ENCODE data around the gene ING1. TPM values are rescaled to one million over a fixed set of nuclear protein-coding genes. Genes with fewer than 3 reads are reported as not detected.
A peak's percentile ranks its signal among the peaks of the same experiment; 100 is the strongest.
"Not testable (repeated sequence)": the region's sequence is repeated elsewhere in the genome, so short reads cannot be mapped to it uniquely, and the experiment has no call there.

The ING1 gene
- total RNA-seq, 1 donor from 2014 or later: 26.8 TPM

DNA sequence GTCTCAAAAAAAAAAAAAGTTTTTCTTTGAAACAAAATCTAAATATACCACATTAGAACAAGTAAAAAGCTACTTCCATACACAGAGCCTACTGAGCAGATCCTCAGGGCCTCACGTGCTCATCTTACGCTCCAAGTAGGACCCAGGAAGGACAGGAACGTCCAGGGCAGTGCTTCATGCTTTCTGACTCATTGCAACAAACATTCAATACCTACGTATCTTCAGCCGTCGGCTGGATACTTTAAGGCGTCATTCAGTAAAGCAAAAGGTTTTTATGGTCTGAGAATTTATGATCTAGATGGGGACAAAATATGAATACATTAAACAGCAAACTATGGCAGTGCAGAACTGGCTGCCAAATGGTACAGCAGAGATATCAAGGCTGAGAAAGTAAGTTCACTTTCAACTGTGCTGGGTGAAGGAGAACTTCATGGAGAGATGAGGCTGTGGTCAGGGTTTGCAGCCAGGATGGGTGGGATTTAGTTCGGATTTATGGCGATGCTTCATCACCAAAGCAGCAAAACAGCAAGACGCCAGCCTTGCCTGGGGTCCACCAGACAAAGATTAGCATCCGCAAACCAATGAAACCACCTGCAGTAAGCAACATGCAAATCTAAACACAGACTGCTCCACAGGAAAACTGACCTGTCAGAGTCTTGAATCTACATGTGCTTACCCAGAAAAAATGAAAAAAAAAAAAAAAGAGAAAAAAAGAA lies 28.0 kb upstream of the ING1 start:
- Mint-ChIP-seq H3K36me3 (ENCODE audit: low read depth) (peaks cover 11% of the 10 kb centered on the region), H3K27ac (ENCODE audit: unreplicated experiment) (peak overlapping the region; percentile 12), H3K4me1 (no peaks in the 10 kb centered on the region), H3K27me3 (ENCODE audit: low read depth) (no peaks in the 10 kb centered on the region), H3K9me3 (no peaks in the 10 kb centered on the region), H3K4me3 (no peak overlapping the region)
- no peak for DNase-seq (ENCODE audit: low read depth, low spot score)
- TF ChIP-seq, protein P1, sequence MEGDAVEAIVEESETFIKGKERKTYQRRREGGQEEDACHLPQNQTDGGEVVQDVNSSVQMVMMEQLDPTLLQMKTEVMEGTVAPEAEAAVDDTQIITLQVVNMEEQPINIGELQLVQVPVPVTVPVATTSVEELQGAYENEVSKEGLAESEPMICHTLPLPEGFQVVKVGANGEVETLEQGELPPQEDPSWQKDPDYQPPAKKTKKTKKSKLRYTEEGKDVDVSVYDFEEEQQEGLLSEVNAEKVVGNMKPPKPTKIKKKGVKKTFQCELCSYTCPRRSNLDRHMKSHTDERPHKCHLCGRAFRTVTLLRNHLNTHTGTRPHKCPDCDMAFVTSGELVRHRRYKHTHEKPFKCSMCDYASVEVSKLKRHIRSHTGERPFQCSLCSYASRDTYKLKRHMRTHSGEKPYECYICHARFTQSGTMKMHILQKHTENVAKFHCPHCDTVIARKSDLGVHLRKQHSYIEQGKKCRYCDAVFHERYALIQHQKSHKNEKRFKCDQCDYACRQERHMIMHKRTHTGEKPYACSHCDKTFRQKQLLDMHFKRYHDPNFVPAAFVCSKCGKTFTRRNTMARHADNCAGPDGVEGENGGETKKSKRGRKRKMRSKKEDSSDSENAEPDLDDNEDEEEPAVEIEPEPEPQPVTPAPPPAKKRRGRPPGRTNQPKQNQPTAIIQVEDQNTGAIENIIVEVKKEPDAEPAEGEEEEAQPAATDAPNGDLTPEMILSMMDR (conservative IDR thresholded peaks at IDR 0.05): no peak

DNA sequence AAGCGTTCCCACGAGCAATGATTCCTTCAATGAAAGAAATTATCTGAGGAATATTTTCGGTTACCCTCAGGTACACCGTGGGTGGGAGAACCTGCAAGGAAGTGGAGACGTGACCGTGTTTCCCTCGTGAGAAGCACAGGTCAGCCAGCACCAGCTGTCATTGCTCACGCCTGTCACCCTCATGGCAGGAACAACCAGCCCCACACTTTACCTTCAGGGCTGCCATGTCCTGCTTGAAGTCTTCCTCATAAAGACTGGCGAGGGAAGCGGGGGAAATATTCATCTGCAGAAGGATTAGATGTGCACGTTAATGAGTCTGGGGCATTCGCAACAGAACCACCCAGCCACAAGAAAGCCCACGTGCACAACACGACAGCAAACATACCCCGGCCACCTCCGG lies 25.8 kb upstream of the ING1 start:
- TF ChIP-seq, protein P1 (conservative IDR thresholded peaks at IDR 0.05): no peak
- Mint-ChIP-seq H3K27ac (ENCODE audit: unreplicated experiment) (no peak overlapping the region), H3K36me3 (ENCODE audit: low read depth) (peaks cover 5% of the 10 kb centered on the region), H3K4me1 (no peaks in the 10 kb centered on the region), H3K9me3 (no peaks in the 10 kb centered on the region), H3K4me3 (no peak overlapping the region), H3K27me3 (ENCODE audit: low read depth) (no peaks in the 10 kb centered on the region)
- DNase-seq (ENCODE audit: low read depth, low spot score): no peak

DNA sequence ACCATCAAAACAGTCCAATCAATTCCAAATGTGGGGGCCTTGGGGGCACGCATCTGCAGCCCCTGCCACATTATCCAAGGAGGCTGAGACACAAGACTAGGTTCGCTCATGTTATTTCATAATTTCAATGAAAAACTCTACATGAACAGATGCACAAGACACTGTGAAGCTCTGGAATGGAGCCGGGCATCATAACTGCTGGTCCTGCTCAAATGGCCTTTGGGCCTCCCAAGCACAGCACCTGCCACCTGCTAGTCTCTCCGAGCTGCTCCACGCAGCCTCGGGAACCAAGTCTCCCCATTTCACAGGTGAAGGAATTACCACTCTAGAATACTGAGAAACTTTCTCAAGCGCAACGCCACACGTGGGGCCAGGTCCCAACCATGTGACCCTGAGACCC lies 24.5 kb upstream of the ING1 start:
- Mint-ChIP-seq H3K27me3 (ENCODE audit: low read depth) (no peaks in the 10 kb centered on the region), H3K27ac (ENCODE audit: unreplicated experiment) (no peak overlapping the region), H3K36me3 (ENCODE audit: low read depth) (peaks cover 5% of the 10 kb centered on the region), H3K4me1 (no peaks in the 10 kb centered on the region), H3K4me3 (no peak overlapping the region), H3K9me3 (no peaks in the 10 kb centered on the region)
- TF ChIP-seq, protein P1 (conservative IDR thresholded peaks at IDR 0.05): no peak
- DNase-seq (ENCODE audit: low read depth, low spot score): no peak

DNA sequence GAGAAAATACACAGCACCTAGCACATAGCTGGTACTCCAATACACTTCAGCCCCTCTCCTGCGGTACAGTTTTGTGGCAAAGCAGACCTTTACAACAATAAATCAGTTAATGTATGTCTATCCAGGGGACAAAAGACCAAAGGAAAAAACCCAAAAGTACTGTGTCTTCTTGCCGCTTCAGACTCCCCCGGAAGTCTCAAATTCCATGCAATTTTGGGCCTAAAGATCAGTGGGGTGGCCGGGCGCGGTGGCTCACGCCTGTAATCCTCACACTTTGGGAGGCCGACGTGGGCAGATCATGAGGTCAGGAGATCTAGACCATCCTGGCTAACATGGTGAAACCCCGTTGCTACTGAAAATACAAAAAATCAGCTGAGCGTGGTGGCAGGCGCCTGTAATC lies 23.8 kb upstream of the ING1 start:
- no peak for DNase-seq (ENCODE audit: low read depth, low spot score)
- Mint-ChIP-seq H3K36me3 (ENCODE audit: low read depth) (peaks cover 5% of the 10 kb centered on the region), H3K9me3 (no peaks in the 10 kb centered on the region), H3K27me3 (ENCODE audit: low read depth) (no peaks in the 10 kb centered on the region), H3K4me3 (no peak overlapping the region), H3K4me1 (no peaks in the 10 kb centered on the region), H3K27ac (ENCODE audit: unreplicated experiment) (no peak overlapping the region)
- TF ChIP-seq, protein P1 (conservative IDR thresholded peaks at IDR 0.05): no peak

DNA sequence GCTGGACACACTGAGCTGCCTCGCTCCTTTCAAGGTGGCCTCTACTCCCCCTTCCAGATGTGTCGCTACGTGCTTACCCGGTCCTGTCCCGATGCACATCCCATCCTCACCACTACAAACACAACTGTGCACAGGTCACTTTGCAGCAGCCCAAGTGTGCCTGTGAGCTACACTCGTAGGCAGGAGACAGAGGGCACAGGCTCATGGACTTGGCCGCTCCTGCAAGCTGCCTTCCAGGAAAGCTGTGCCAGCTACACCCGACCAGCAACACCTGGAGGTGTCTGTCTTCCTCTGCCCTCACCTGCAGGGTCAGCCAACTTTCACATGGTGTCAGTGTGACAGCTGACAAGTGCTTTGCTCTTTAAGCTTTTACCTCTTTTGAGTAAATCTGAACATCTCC lies 23.0 kb upstream of the ING1 start:
- no peak for DNase-seq (ENCODE audit: low read depth, low spot score)
- H3K4me1 Mint-ChIP-seq: no peaks in the 10 kb centered on the region
- H3K9me3 Mint-ChIP-seq: no peaks in the 10 kb centered on the region
- no peaks in the 10 kb centered on the region for H3K27me3 Mint-ChIP-seq (ENCODE audit: low read depth)
- H3K27ac Mint-ChIP-seq (ENCODE audit: unreplicated experiment): no peak overlapping the region
- TF ChIP-seq, protein P1 (conservative IDR thresholded peaks at IDR 0.05): no peak
- H3K36me3 Mint-ChIP-seq (ENCODE audit: low read depth): peaks cover 2% of the 10 kb centered on the region
- H3K4me3 Mint-ChIP-seq: no peak overlapping the region

DNA sequence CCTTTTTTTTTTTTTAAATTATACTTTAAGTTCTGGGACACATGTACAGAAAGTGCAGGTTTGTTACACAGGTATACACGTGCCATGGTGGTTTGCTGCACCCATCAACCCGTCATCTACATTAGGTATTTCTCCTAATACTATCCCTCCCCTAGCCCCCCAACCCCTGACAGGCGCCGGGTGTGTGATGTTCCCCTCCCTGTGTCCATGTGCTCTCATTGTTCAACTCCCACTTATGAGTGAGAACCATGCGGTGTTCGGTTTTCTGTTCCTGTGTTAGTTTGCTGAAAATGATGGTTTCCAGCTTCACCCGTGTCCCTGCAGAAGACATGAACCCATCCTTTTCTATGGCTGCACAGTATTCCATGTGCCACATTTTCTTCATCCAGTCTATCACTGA lies 17.7 kb upstream of the ING1 start:
- H3K36me3 Mint-ChIP-seq (ENCODE audit: low read depth): peaks cover 17% of the 10 kb centered on the region
- H3K4me3 Mint-ChIP-seq; H3K4me1 Mint-ChIP-seq; DNase-seq (ENCODE audit: low read depth, low spot score); H3K27me3 Mint-ChIP-seq (ENCODE audit: low read depth); H3K27ac Mint-ChIP-seq (ENCODE audit: unreplicated experiment); H3K9me3 Mint-ChIP-seq: not testable (repeated sequence)
